ENCODE data around the gene GAS5.

GRCh38 chr1:173876732-173877131, 8.9 kb upstream of the GAS5 start:
- TF ChIP-seq CTCF (IDR thresholded peaks at IDR 0.05) = no peak
- no peak for TF ChIP-seq POLR2A (IDR thresholded peaks at IDR 0.05)

Measured in Peyer's patch (tissue), 4 donors.